Fibroblast of mammary gland (primary cell): ENCODE results near the gene CENPF.

Experiments used
- DNase-seq: peaks from one replicate; pipeline ENCODE4 v3.0.0-alpha.2; 2010; ENCODE audit warnings: low read depth
- H3K4me3 ChIP-seq: 2 replicates; pipeline ENCODE4 v1.5.1; 2011; ENCODE audit warnings: low read depth, mild to moderate bottlenecking, low read length, moderate library complexity; ENCODE audit not compliant: control insufficient read depth
- CTCF ChIP-seq: conservative IDR thresholded peaks from 2 replicates; pipeline ENCODE4 v1.5.1; 2011; ENCODE audit warnings: low read depth, low read length, inconsistent platforms; ENCODE audit not compliant: control insufficient read depth, insufficient read depth

Gene CENPF

GRCh38 chr1:214615871-214616270 is 12.9 kb downstream of the CENPF start:
- peak; percentile 46 for DNase-seq
- TF ChIP-seq CTCF, result no peak
- H3K4me3 ChIP-seq, result no peak overlapping the region

DNA sequence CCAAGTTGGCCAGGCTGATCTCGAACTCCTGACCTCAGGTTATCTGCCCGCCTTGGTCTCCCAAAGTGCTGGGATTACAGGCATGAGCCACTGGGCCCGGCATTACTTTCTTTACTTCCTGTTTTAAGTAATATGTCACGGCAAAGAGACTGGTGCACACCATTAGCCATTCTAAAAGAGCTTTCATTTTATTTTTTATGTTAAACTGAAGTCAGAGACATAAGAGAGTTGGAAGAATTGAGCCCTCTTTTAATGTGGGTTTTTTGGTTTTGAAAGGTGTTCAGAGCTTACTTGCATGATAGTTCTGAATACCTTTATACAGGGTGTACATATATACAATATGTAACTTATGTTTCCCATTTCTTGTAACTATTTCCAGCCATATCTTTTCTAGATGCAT is 14.3 kb downstream of the CENPF start:
- DNase-seq, result no peak
- H3K4me3 ChIP-seq, result no peak overlapping the region
- no peak for TF ChIP-seq CTCF

DNA sequence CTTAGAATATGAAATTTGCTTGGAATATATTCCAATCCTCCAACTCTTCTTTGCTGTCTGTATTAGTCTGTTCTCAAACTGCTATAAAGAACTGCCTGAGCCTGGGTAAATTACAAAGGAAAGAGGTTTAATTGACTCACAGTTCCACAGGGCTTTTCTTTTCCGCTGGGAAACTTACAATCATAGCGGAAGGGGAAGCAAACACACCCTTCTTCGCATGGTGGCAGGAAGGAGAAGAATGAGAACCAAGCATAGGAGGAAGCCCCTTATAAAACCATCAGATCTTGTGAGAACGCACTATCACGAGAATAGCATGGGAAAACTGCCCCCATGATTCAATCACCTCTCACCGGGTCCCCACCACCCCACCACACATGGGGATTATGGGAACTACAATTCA is 14.8 kb downstream of the CENPF start:
- no peak overlapping the region for H3K4me3 ChIP-seq
- TF ChIP-seq CTCF, result no peak
- no peak for DNase-seq

- no peak for TF ChIP-seq CTCF
- no peak overlapping the region for H3K4me3 ChIP-seq
- no peak for DNase-seq
Observed at GRCh38 chr1:214621236-214621635, 18.2 kb downstream of the CENPF start.

- no peak for TF ChIP-seq CTCF
- H3K4me3 ChIP-seq, result no peak overlapping the region
- DNase-seq, result peak; percentile 59
Observed at GRCh38 chr1:214623430-214623829, 20.4 kb downstream of the CENPF start.

- no peak overlapping the region for H3K4me3 ChIP-seq
- no peak for DNase-seq
- no peak for TF ChIP-seq CTCF
Observed at GRCh38 chr1:214632091-214632490, 29.1 kb downstream of the CENPF start.

DNA sequence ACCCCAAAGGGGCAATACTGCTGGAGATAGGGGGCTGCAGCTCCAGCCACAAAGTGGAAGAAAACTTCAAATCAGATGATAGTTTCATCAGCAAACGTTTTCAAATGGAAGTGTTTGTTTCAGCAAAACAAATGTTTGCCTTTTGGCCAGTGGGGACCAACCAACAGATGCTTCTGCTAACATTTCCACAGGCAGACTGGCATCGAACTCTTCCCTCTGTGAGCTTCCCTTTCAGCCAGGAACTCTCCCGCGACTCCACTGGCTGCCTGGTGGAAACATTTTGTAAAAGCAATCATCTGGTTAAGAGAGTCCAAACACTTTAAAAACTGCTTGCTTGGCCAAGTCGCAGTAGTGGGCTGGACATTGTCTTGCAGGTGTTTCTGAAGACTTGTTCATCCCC is 30.7 kb downstream of the CENPF start:
- H3K4me3 ChIP-seq, result no peak overlapping the region
- no peak for DNase-seq
- no peak for TF ChIP-seq CTCF
